ENCODE measurements around the gene RNF113B.

Gene RNF113B

GRCh38 chr13:98176777-98177608 is at the start of gene RNF113B:
TSS of gene RNF113B (minus strand) at chr13:98177269. CDS start at chr13:98177236, 33 bp downstream.
- DNase-seq, result no peak

GRCh38 chr13:98226496-98226895 is 49.4 kb upstream of the RNF113B start:
- no peak for DNase-seq

GRCh38 chr13:98225036-98225940 is 48.2 kb upstream of the RNF113B start:
- DNase-seq, result no peak

GRCh38 chr13:98224557-98224956 is 47.5 kb upstream of the RNF113B start:
- no peak for DNase-seq

GRCh38 chr13:98223741-98224140 is 46.7 kb upstream of the RNF113B start:
- DNase-seq, result no peak

GRCh38 chr13:98222816-98223215 is 45.7 kb upstream of the RNF113B start:
- no peak for DNase-seq

- no peak for DNase-seq
These were observed 45.0 kb upstream of the RNF113B start for GRCh38 chr13:98222081-98222554.

GRCh38 chr13:98221234-98221633 is 44.2 kb upstream of the RNF113B start:
- DNase-seq, result no peak

- DNase-seq, result no peak
These were observed 43.3 kb upstream of the RNF113B start for GRCh38 chr13:98220271-98220791.

GRCh38 chr13:98219685-98220084 is 42.6 kb upstream of the RNF113B start:
- no peak for DNase-seq

- DNase-seq, result peak; percentile 25
These were observed 40.5 kb upstream of the RNF113B start for GRCh38 chr13:98217597-98217996.

GRCh38 chr13:98216711-98217285 is 39.7 kb upstream of the RNF113B start:
- DNase-seq, result peak; percentile 38

- peak; percentile 39 for DNase-seq
These were observed 39.1 kb upstream of the RNF113B start for GRCh38 chr13:98216135-98216565.

GRCh38 chr13:98215508-98215907 is 38.4 kb upstream of the RNF113B start:
- no peak for DNase-seq

GRCh38 chr13:98214707-98215106 is 37.6 kb upstream of the RNF113B start:
- peak; percentile 84 for DNase-seq

- DNase-seq, result peak; percentile 40
These were observed 37.1 kb upstream of the RNF113B start for GRCh38 chr13:98214008-98214643.

GRCh38 chr13:98213354-98213753 is 36.3 kb upstream of the RNF113B start:
- no peak for DNase-seq

GRCh38 chr13:98212763-98213162 is 35.7 kb upstream of the RNF113B start:
- DNase-seq, result no peak

- DNase-seq, result no peak
These were observed 31.5 kb upstream of the RNF113B start for GRCh38 chr13:98208606-98209005.

- DNase-seq, result no peak
These were observed 30.3 kb upstream of the RNF113B start for GRCh38 chr13:98207416-98207815.

- no peak for DNase-seq
These were observed 29.9 kb upstream of the RNF113B start for GRCh38 chr13:98206946-98207345.

GRCh38 chr13:98204546-98204945 is 27.5 kb upstream of the RNF113B start:
- DNase-seq, result no peak
